ENCODE measurements around the gene PDE5A.
"Not testable (repeated sequence)": the region's sequence is repeated elsewhere in the genome, so short reads cannot be mapped to it uniquely, and the experiment has no call there.

The PDE5A gene

DNA sequence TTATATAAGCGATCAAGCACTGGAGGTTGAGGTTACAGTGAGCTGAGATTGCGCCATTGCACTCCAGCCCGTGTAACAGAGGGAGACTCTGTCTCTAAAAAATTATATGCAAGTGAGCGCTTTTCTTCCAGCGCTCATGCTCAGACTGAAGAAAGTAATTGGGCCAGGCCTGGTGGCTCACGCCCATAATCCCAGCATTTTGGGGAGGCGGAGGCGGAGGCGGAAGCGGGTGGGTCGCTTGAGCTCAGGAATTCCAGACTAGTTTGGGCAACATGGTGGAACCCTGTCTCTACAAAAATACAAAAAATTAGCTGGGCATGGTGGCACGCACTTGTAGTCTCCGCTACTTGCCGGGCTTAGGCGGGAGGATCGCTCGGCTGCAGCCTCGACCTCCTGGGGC is 172.9 kb downstream of the PDE5A start:
- DNase-seq = not testable (repeated sequence)

DNA sequence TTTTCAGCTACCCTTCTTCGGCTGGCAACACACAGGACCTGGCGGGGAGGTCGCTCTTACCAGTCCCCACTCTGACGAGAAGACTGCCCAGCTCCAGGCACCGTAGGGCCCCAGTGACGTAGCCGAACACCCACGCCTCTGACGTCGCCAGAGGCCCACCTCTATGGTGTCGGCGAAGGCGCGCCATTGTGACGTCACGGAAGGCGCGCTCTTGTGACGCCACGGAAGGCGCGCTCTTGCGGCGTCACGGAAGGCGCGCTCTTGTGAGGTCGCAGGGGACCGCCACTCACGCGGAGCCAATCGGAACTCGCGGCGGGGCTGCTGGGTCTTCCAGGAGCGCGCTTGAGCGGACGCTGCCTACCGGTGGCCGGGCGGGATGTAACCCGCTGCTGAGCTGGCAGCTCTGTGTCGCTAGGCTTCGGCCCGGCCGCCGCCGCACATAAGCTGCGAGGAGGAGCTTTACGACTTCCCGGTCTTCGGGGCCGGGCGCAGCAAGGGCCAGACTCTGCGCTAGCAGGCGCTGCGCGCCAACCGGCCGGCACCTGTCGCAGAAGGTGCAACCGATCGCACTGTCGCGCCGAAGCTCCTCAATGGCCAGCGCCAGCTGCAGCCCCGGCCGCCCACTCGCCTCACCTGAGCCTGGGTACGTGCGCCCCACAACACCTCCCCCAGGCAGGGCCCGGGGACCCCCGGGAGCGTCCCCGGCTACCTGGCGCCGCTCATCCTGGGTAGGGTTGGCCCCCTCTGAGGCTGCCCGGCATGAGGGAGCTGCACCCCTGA is 173.9 kb downstream of the PDE5A start:
- peak; percentile 90 for DNase-seq

DNA sequence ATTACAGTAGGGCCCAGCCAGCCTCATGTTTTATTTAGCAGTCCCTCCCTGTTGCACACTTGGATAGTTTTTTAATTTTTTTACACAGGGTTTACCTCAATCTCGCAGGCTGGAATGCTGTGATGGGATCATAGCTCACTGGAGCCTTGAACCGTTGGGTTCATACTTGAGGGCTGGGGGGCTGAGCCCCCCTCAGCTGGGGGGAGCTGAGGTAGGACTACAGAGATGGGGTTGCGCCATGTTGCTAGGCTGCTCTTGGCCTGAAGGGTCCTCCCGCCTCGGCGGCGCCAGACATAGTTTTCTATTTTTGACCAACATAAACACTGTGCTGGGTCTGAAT is 174.5 kb downstream of the PDE5A start:
- not testable (repeated sequence) for DNase-seq

DNA sequence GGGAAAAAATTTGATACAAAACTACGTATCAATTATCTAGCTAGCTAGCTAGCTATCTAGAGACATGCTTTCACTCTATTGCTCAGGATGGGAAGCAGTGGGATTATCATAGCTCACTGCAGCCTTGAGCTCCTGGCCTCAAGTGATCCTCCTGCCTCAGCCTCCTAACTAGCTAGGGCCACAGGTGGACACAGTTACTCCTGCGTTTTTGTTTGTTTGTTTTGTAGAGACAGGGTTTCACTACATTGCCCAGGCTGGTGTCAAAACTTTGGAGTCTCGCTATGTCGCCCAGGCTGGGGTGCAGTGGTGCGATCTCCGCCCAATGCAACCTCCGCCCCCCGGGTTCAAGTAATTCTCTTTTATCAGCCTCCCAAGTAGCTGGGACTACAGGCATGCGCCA is 175.3 kb downstream of the PDE5A start:
- DNase-seq = not testable (repeated sequence)

DNA sequence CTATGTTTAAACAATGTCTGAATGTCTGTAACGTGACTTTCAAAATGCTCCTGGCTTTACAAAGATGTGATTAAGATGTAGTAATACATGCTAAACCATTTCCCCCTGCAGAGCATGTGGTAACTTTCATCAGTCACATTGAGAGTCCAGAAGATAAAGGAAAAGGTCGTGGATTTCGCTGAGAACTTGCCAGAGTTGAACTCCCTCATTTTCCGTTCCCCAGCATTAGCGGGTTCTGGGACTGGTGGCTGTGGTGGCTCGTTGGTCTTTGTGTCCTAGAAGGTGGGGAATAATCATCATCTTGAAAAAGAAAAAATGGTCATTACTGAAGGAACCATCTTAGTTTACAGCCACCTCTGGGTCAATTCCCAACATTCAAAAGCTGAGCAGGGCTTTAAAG is 178.8 kb downstream of the PDE5A start:
- DNase-seq = not testable (repeated sequence)
